Keratinocyte (primary cell): Measurements from ENCODE around the gene ZNF559. TPM values are rescaled to one million over a fixed set of nuclear protein-coding genes. Genes with fewer than 3 reads are reported as not detected.

Source experiments
- DNase-seq: peaks from one replicate; pipeline ENCODE4 v3.0.0-alpha.2; 2011; ENCODE audit warnings: low read depth, missing footprints, low spot score
- FAIRE-seq: peaks from 2 replicates; lab custom pipeline; 2011; peaks lifted over from hg19 to GRCh38; lab: Jason Lieb, UNC
- H2AFZ ChIP-seq: 2 replicates; pipeline ENCODE4 v1.6.0; 2012; ENCODE audit warnings: low read length, control low read depth, inconsistent platforms; ENCODE audit not compliant: control insufficient read depth
- H3K27ac ChIP-seq: 2 replicates; pipeline ENCODE4 v1.5.1; 2011; ENCODE audit warnings: low read length; ENCODE audit not compliant: control insufficient read depth, insufficient read depth
- H3K27me3 ChIP-seq: 3 replicates; pipeline ENCODE4 v1.6.0; 2011; ENCODE audit warnings: low read length; ENCODE audit not compliant: control insufficient read depth, insufficient read depth; ENCODE audit errors: extremely low read depth
- H3K36me3 ChIP-seq, 2 experiments: 2 replicates in 1 of 2; 3 replicates in 1 of 2; pipeline ENCODE4 v1.5.1; 2011; ENCODE audit warnings: low read length in 2 of 2, mild to moderate bottlenecking in 1 of 2; ENCODE audit not compliant: control insufficient read depth in 2 of 2, insufficient read depth in 2 of 2; ENCODE audit errors: extremely low read depth in 1 of 2
- H3K4me1 ChIP-seq: 3 replicates; pipeline ENCODE4 v1.5.1; 2011; ENCODE audit warnings: low read length; ENCODE audit not compliant: control insufficient read depth, insufficient read depth; ENCODE audit errors: extremely low read depth
- H3K4me2 ChIP-seq: 3 replicates; pipeline ENCODE4 v1.6.0; 2011; ENCODE audit warnings: low read depth, low read length; ENCODE audit not compliant: control insufficient read depth, insufficient read depth; ENCODE audit errors: extremely low read depth
- H3K4me3 ChIP-seq, 3 experiments: fragments of 200-600 bp in 1 of 3; sonication (generic) in 1 of 3; 2 replicates in 2 of 3; 3 replicates in 1 of 3; pipeline ENCODE4 v1.5.1; 2011 to 2016; ENCODE audit warnings: low read length in 3 of 3, mild to moderate bottlenecking in 3 of 3, control low read depth in 2 of 3, inconsistent platforms in 1 of 3, low read depth in 1 of 3, mixed read lengths in 1 of 3, mixed run types in 1 of 3, moderate library complexity in 1 of 3; ENCODE audit not compliant: control insufficient read depth in 2 of 3, insufficient read depth in 2 of 3; ENCODE audit errors: extremely low read depth in 1 of 3
- H3K79me2 ChIP-seq: 2 replicates; pipeline ENCODE4 v1.6.0; 2012; ENCODE audit warnings: low read length; ENCODE audit not compliant: control insufficient read depth, insufficient read depth
- H3K9ac ChIP-seq: 3 replicates; pipeline ENCODE4 v1.6.0; 2011; ENCODE audit warnings: low read length; ENCODE audit not compliant: control insufficient read depth, insufficient read depth; ENCODE audit errors: extremely low read depth
- H3K9me1 ChIP-seq: 3 replicates; pipeline ENCODE4 v1.6.0; 2011; ENCODE audit warnings: low read length; ENCODE audit not compliant: control insufficient read depth, insufficient read depth; ENCODE audit errors: extremely low read depth
- H3K9me3 ChIP-seq: 2 replicates; pipeline ENCODE4 v1.5.1; 2012; ENCODE audit warnings: low read depth, low read length; ENCODE audit not compliant: control insufficient read depth
- H4K20me1 ChIP-seq: 3 replicates; pipeline ENCODE4 v1.6.0; 2011; ENCODE audit warnings: low read length; ENCODE audit not compliant: control insufficient read depth, insufficient read depth; ENCODE audit errors: extremely low read depth
- EZH2 ChIP-seq: IDR thresholded peaks from one replicate; pipeline ENCODE4 v1.6.1; 2012; ENCODE audit warnings: inconsistent platforms, mild to moderate bottlenecking, low read length, moderate library complexity
- dilution Hi-C: fragments of 300-500 bp; cut with MboI; formaldehyde crosslinking; loops from one replicate; pipeline ENCODE4 v1.7.0; 2020; ENCODE audit warnings: low sequenced_read_pairs; ENCODE audit not compliant: extremely low pct_ligation_motif_present
- polyA plus RNA-seq, 5 experiments: library from polyadenylated mRNA; depleted of rRNA in 3 of 5; stranded (reverse) in 3 of 5; stranded (forward) in 1 of 5; unstranded in 1 of 5; fragments of >200 nt; gene quantifications; 1 replicate in 1 of 5; 2 replicates in 3 of 5; 3 replicates in 1 of 5; pipeline versions ENCODE4 v1.2.1 to v1.2.3, GENCODE V29; 2011 to 2012; ENCODE audit warnings: missing spikeins in 2 of 5, low read depth in 1 of 5, low replicate concordance in 1 of 5
- TF ChIP-seq, protein P1 (sequence below), 3 experiments: IDR thresholded peaks in 1 of 3; conservative IDR thresholded peaks in 1 of 3; optimal IDR thresholded peaks in 1 of 3; 2 replicates in 2 of 3; 3 replicates in 1 of 3; pipeline versions ENCODE3 to v1.5.1; 2011; ENCODE audit warnings: low read length in 3 of 3, mild to moderate bottlenecking in 3 of 3, moderate library complexity in 2 of 3, control low read depth in 1 of 3, inconsistent platforms in 1 of 3; ENCODE audit not compliant: insufficient read depth in 2 of 3; ENCODE audit errors: extremely low read depth in 1 of 3

Gene ZNF559
- polyA plus RNA-seq, 1 donor (not counting 4 experiments of a cell fraction or from before 2014, with no cell fraction given), result 12.8 TPM

DNA sequence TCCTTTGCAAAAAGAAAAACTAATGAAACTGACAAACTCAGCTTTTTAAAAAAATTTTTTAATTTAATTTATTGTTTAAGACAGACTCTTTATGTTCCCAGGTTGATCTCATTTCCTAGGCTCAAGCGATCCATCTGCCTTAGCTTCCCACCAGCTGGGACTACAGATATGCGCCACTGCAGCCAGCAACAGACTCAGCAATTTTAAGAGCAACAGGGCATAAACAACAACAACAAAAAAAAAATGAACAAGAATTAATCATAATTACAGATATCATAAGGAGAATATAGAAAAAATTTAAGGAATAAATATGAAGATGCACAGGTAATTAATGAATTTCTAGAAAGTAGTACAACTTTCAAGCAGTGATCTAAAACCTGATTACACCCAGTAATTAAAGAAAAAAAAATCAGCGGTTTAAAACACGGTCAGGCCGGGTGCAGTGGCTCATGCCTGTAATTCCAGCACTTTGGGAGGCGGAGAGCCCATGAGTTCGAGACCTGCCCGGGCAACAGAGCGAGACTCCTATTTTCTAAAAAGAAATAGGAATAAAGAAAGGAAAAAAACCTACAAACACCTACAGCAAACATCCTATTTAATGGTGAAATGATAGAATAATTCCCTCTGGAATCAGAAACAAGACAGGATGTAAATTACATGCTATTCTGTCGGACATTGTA is 15.7 kb upstream of the ZNF559 start:
- Histone ChIP-seq H3K9me1 (no peaks in the 10 kb centered on the region), H3K27ac (no peak overlapping the region), H3K36me3 (peaks cover 6 to 8% of the 10 kb centered on the region in 2 experiments), H4K20me1 (no peaks in the 10 kb centered on the region), H3K4me3 (peak overlapping the region; percentile 58 to 95 (median 91)), H3K4me1 (peaks cover 11% of the 10 kb centered on the region), H3K9ac (peak overlapping the region; percentile 15), H3K79me2 (peaks cover 21% of the 10 kb centered on the region), H2AFZ (no peak overlapping the region), H3K4me2 (peak overlapping the region; percentile 70), H3K9me3 (peaks cover 1% of the 10 kb centered on the region), H3K27me3 (no peaks in the 10 kb centered on the region)
- TF ChIP-seq, protein P1, sequence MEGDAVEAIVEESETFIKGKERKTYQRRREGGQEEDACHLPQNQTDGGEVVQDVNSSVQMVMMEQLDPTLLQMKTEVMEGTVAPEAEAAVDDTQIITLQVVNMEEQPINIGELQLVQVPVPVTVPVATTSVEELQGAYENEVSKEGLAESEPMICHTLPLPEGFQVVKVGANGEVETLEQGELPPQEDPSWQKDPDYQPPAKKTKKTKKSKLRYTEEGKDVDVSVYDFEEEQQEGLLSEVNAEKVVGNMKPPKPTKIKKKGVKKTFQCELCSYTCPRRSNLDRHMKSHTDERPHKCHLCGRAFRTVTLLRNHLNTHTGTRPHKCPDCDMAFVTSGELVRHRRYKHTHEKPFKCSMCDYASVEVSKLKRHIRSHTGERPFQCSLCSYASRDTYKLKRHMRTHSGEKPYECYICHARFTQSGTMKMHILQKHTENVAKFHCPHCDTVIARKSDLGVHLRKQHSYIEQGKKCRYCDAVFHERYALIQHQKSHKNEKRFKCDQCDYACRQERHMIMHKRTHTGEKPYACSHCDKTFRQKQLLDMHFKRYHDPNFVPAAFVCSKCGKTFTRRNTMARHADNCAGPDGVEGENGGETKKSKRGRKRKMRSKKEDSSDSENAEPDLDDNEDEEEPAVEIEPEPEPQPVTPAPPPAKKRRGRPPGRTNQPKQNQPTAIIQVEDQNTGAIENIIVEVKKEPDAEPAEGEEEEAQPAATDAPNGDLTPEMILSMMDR (optimal IDR thresholded peaks at IDR 0.05 in 1 of 3, IDR thresholded peaks at IDR 0.05 in 1 of 3, conservative IDR thresholded peaks at IDR 0.05 in 1 of 3; ENCODE audit: extremely low read depth in 1 of 3, insufficient read depth in 2 of 3, low read length in 3 of 3), result no peak
- no peak for TF ChIP-seq EZH2
- FAIRE-seq (no peak), DNase-seq (no peak)
- dilution Hi-C loops, result no loop called here

DNA sequence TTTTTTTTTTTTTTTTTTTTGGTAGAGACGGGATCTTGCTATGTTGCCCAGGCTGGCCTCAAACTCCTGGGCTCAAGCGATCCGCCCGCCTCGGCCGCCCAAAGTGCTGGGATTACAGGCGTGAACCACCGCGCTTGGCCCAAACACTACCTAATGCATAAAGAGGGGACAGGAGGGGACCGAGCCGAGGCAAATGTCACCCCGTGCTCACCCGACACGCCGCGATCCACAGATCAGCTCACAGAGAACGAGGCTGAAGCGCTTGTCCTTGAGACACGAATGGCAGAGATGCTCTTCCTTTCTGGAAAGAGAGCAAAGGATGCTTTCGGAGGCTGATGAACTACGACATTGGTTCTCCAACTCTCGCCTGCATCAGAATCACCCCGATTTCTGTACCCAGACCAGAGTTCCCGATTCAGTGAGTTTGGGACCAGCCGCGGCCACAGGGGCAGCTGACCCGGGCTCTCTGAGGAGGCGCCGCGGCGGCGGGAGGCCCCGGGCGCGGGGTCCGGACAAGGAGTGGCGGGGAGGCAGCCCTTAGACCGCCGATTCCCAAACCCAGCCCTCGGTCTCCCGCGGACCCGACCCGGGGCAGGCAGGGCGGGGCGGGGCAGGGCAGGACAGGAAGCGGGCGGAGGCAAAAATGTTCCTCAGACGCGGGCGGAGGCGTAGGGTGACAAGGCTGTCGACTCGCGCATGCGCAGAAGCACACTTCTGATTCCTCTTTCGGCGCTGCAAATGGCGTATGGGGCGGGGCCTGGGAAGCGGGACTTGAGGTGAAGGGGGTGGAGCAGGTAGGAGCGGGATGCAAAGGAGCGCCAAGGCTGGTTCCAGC is 14.6 kb upstream of the ZNF559 start, which contains the start of gene ZNF699:
Gene ZNF699 (minus strand): TSS at position 700 of the 835 bp plus-strand sequence. CDS start 4,719 bp downstream, outside the sequence.
- FAIRE-seq, result peak; percentile 17
- H3K4me2 ChIP-seq, result peak within 1 kb of the TSS; percentile 70

More for the DNA sequence above, 14.6 kb upstream of the ZNF559 start, which contains the start of gene ZNF699:
- no peaks in the 10 kb centered on the region for H4K20me1 ChIP-seq
- peaks cover 19% of the 10 kb centered on the region for H3K79me2 ChIP-seq
- dilution Hi-C loops, result no loop called here
- peak within 1 kb of the TSS; percentile 89 for H3K9ac ChIP-seq
- H3K9me1 ChIP-seq, result no peaks in the 10 kb centered on the region
- H3K27ac ChIP-seq, result peak within 1 kb of the TSS; percentile 82
- H3K36me3 ChIP-seq, result peaks cover 0 to 3% of the 10 kb centered on the region in 2 experiments
- peaks cover under 1% of the 10 kb centered on the region for H3K9me3 ChIP-seq
- peak; percentile 89 for DNase-seq
- TF ChIP-seq EZH2, result no peak
- TF ChIP-seq, protein P1 (optimal IDR thresholded peaks at IDR 0.05 in 1 of 3, IDR thresholded peaks at IDR 0.05 in 1 of 3, conservative IDR thresholded peaks at IDR 0.05 in 1 of 3; ENCODE audit: extremely low read depth in 1 of 3, insufficient read depth in 2 of 3, low read length in 3 of 3), result no peak
- peak within 1 kb of the TSS; percentile 58 to 95 (median 91) for H3K4me3 ChIP-seq
- H2AFZ ChIP-seq, result peak within 1 kb of the TSS; percentile 100
- H3K4me1 ChIP-seq, result peaks cover 11% of the 10 kb centered on the region
- no peaks in the 10 kb centered on the region for H3K27me3 ChIP-seq
